Activated CD8-positive, alpha-beta memory T cell treated with anti-CD3 and anti-CD28 coated beads, Interleukin-2, amount 50 U/mL, for 24 hours (primary cell): ENCODE results near the gene TSHZ2.

ENCODE experiments used
- DNase-seq: peaks from one replicate; pipeline ENCODE4 v3.0.0-alpha.2; 2020; ENCODE audit errors: extremely low read depth

The TSHZ2 gene

DNA sequence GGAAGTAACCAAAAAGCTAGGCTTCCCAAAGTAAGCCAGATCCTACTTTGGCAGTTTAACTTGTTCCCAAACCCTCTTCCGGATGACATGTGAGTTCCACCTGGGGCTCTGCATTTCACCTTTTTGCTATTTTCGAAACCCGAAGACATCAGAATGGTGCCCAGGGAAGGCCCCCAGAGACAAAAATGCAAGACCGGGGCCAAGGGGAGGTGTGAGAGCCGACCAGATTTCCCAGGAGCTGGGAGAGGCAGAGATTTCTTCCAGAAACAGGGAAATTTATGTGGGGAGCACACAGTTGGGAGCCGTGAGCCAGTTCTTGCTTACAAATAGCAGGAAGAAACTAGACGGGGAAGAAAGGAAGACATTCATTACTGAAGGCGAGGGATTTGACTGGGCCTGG is 411.8 kb downstream of the TSHZ2 start:
- no peak for DNase-seq

DNA sequence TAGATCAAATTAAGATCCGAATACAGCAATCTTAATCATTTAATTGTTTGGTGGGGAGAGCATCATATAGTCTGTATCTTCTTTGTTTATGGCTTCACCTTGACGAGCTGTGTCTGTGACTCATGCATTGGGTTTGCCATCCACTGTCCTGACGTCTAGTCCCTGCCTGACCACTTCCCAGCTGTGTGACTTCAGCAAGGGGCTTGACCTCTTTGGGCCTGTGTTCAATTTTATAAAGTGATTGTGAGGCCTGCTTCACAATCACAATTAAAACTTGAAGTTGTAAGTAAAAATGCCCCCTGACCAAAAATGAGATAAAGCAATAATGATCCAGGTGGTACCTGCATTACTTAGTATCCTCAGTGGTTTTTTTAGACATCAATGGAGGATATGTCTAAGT is 412.2 kb downstream of the TSHZ2 start:
- DNase-seq: no peak

DNA sequence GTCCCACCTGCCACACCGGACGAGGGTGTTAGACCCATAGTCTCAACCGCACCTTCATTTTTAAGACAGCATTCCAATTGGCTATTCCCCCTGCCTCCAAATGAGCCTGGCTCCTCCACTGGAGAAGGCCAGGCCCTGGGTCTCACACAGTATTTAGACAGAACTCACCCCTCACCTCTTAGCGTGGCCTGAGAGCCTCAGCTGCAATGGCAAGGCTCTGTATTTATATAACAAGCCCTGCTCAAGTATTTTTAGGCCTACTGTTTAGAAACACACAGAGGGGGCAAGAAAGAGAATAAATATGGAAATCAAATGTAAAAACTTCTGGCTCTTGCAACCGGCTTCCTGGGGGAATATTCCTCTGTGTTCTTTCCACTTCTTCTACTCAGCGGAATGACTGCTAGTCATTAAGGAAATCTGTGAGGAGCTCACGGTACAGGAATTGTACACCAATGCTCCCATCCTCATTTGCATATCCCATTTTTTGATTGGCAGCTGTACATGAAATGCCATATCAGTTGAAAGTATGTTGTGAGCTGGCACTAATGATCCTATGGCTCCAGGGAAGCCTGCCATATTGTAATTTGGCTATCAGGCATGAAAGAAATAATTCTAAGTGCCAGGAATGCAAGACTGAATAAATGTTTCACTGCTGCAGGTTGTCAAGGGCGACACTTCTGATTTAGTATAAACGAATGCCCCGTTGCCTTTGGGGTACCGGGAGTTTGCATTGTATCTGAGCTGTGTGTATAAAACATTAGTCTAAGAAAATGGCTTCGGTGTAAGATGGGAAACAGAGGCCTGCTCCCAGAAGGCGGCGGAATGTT is 414.0 kb downstream of the TSHZ2 start:
- DNase-seq: no peak

DNA sequence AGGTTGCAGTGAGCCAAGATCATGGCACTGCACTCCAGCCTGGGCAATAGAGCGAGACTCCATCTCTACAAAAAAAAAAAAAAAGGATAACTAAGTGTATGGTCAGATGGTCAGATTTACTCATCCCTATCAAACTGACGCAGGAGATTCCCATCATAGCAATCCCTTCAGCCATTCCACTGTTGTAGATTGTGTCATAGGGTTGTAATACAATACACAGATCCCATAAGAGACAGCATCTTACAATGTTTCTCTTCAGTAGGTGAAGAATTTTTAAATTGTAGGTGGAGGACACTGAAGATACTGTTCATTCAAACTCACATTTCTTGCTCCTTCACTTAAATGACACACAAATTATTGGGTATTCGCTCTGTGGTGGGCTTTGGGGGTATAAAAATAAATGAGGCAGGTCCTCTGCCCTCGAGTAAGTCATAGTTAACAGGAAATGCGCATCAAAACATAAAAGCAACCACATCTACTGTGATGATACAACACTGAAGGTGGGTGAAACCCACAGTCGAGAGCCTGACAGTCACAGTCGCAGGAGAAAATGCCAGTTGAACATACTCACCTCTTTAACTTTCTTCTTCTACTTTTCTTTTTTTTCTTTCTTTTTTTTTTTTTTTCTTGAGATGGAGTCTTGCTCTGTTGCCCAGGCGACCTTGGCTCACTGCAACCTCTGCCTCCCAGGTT is 416.0 kb downstream of the TSHZ2 start:
- no peak for DNase-seq

- no peak for DNase-seq
Measured at GRCh38 chr20:53389516-53390300, 417.6 kb downstream of the TSHZ2 start.

DNA sequence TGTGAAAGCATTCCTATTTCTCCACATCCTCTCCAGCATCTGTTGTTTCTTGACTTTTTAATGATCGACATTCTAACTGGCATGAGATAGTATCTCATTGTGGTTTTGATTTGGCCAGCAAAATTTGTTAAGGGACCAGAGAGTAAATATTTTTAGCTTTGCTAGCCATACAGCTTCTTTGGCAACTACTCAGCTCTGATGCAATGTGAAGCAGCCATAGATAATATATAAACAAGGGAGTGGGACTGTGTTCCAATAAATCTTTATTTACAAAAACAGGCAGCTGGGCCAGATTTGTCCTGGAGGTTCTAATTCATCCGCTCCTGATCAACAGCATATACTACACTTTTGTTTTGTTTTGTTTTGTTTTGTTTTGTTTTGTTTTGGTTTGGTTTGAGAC is 418.6 kb downstream of the TSHZ2 start:
- no peak for DNase-seq

DNA sequence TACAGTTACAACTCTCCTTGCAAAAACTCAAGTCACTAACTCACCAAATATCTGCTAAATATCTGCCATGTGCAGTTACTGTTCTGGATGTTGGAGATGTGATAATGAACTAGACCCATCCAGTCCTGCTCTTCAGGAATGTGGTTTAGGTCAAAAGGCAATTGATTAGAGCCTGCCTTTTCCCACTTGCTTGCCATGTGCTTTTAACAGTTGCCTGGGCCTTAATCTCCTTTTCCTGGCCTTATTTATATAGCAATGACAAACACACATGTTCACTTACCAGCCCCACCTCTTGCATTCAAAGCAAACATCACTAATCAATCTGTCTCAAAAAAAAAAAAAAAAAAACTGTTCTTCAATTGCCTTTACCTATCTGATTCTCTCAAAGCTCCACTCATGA is 422.3 kb downstream of the TSHZ2 start:
- DNase-seq: no peak

- no peak for DNase-seq
Measured at GRCh38 chr20:53395188-53395923, 423.2 kb downstream of the TSHZ2 start.

DNA sequence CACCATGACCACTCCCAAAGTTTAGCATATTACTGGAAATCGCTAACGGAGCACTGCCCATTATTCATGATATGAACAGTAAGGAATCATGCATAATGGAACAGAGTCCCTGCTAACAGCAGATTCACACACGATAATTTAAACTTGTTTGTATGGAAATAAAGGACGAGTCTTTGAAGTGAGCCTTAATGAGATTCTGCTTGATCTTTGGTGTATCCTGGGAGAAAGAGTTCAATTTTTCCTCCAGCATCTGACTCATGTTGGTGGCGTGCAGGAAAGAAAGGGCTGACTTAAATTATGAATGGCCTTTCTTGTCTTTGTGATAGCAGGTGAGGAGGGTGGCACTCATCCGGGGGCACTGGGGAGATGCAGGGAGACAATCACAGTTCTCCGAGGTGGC is 426.9 kb downstream of the TSHZ2 start:
- no peak for DNase-seq

DNA sequence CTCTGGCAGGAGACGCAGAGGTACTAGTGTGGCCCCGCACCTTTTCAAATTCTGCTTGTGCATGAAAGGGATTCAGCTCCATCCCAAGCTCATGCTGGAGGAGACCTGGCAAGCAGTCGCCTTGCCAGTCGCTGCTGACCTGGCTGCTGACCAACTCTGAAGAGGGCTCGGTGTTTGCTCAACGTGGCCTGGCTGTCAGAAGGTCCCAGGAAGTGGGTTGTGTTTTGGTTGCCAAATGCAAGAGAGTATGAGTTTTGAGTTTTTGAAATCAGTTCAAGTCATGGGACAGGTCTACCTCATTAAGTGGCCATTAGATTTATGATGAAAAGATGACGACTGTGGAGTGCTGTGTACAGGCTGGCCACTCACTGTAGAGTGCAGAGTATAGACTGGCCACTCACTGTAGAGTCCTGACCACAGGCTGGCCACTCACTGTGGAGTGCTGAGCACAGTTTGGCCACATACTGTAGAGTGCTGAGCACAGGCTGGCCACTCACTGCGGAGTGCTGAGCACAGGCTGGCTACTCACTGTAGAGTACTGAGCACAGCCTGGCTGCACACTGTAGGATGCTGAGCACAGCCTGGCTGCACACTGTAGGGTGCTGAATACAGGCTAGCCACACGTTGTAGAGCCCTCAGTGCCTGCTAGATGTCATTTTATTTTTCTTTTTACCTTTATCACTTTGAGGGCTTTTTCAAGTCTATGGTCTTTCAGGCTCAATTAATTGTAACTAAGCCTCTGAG is 427.6 kb downstream of the TSHZ2 start:
- DNase-seq: no peak

DNA sequence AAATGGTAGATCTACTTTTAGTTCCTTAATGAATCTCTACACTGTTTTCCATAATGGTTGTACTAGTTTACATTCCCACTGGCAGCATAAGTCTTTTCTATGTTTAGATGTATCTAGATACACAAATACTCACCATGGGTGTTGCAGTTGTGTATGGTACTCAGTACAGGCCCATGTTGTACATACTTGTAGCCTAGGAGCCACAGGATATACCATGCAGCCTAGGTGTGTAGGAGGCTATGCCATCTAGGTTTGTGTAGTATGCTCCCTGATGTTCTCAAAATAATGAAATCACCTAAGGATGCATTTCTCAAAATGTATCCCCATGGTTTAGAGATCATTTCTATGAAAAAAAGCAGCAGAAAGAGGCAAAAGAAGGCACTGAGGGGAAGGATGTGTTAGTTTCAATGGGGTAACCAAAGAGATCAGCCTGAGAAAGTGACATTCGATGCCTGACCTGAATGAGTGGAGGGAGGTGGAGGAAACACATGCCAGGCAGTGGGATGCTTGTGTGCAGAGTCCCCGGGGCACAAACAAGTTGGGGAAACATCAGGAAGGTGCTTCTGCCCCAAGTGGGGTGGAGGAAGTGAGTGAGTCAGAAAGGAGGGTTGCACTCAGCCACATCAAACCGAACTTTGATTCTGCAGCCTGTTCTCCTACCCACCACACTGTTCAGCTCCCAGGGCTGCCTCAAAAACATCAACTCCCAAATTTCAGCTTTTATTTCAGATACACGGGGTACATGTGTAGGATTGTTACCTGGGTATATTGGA is 430.3 kb downstream of the TSHZ2 start:
- no peak for DNase-seq

DNA sequence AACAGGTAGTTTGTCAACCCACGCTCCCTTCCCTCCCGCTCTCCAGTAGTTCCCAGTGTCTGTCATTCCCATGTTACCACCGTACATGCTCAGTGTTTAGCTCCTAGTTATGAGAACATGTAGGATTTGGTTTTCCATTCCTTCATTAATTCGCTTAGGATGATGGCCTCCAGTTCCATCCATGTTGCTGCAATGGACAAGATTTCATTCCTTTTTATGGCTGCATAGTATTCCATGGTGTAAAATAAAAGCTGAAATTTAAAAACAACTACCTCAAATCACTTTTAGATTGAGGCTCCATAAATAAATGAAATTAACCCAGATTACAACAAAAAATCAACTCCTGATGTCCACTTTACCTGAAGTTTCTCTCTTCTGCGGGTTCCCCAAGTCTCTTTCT is 430.9 kb downstream of the TSHZ2 start:
- no peak for DNase-seq

DNA sequence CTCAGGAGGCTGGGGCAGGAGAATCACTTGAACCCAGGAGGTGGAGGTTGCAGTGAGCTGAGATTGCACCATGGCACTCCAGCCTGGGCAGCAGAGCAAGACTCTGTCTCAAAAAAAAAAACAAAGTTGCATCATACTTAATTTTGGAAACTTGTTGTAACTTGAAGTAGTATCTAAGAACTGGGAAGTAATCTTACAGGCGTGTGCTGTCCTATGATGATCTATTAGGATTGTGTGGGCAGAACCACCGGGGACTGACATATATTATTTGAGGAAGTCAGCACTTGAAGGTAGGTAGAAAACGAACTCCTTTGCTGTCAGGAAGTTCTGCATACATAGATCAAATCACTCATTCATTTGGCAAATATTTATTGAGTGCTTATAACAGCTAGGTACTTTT is 433.0 kb downstream of the TSHZ2 start:
- no peak for DNase-seq

- no peak for DNase-seq
Measured at GRCh38 chr20:53406580-53406979, 434.4 kb downstream of the TSHZ2 start.

DNA sequence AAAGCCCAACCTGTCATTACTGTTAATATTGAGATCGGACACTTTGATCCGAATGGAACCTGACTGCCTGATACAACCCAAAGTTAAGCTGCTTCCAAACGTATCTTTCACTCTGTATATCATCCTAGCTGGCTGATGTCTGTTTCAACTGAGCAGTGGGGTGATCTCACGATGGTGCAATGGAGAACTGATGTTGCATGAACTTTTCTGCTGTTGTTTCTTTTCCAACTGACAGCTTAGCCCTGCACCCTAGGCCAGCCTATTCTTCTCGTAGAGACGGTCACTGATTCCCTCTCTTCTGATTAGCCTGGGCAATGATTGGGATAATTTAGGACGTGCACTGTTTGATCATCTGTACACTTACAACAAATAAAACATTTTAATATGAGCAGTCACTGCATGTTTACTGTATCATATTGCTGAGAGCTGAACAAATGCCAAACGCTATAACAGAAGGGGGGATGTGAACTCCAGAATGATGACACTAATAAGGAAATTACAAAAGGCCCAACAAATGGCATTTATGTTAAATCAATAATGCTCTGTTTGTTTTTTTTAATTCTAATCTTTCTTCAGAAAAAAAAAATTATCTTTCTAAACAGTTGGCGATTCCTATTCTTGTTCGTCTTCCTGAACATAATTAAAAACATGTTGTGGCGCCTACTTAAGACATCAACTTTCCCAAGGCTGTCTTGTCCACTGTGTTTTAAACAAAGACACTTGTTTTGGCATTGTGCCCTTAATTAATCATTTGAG is 436.7 kb downstream of the TSHZ2 start:
- DNase-seq: no peak

DNA sequence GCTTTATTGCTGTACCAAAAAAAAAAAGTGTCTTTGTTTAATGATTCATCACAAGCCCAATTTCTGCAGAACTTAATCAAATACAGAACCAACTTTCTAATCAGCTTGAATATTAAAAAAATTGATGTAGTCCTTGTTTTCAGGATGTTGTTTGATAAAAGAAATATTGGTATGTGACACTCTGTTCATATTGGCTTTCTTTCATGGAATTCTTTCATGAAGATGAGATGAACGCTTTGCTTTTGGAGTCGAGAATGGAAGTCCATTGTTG is 437.2 kb downstream of the TSHZ2 start:
- DNase-seq: no peak

DNA sequence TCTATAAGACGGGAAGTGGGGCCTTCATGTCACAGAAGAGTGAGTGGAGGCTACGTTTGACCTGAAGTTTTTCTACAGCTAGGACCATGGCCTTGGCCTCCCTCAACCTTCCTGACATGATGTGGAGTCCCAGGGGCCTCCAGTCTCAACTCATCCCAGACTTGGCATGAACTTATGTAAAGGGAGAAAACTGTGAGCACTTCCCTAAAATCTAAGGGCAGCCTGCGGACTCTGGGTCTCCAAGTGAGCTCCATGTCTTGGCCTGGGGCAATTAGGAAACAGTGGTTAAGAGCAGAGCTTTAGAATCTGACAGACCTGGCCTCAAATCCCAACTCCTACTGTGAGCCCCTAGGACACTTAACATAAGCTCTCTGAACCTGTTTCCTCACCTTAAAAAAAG is 439.0 kb downstream of the TSHZ2 start:
- DNase-seq: no peak

GRCh38 chr20:53411891-53412290 is 439.7 kb downstream of the TSHZ2 start:
- no peak for DNase-seq

GRCh38 chr20:53412577-53413185 is 440.5 kb downstream of the TSHZ2 start:
- DNase-seq: no peak
